ENCODE results near the gene FRMD4A. TPM values are rescaled to one million over a fixed set of nuclear protein-coding genes. Genes with fewer than 3 reads are reported as not detected.
"Not testable (repeated sequence)": the region's sequence is repeated elsewhere in the genome, so short reads cannot be mapped to it uniquely, and the experiment has no call there.

The FRMD4A gene
- total and polyA plus RNA-seq, 3 donors from 2014 or later: 15.0 to 20.8 (median 18.7) TPM

- TF ChIP-seq POLR2A (IDR thresholded peaks at IDR 0.05) (no peak), CTCF (IDR thresholded peaks at IDR 0.05) (no peak)
- H3K4me1 ChIP-seq: no peaks in the 10 kb centered on the region
- intact Hi-C loops (cut with DNase I; ENCODE audit: low total_unique reads): no loop called here
- WGBS, 2 donors: 80 to 87% methylated on average over 7 of the region's 7 CpGs
- H3K9me3 ChIP-seq: no peaks in the 10 kb centered on the region
- H3K4me3 ChIP-seq: no peak overlapping the region
- H3K36me3 ChIP-seq (ENCODE audit: low read depth, missing control alignments): no peaks in the 10 kb centered on the region
- H3K27me3 ChIP-seq: no peaks in the 10 kb centered on the region
- no peak overlapping the region for H3K27ac ChIP-seq
- no peak for DNase-seq
These were observed 375.2 kb downstream of the FRMD4A start for GRCh38 chr10:13955409-13956068.

- DNase-seq; H3K9me3 ChIP-seq; H3K27me3 ChIP-seq; H3K36me3 ChIP-seq (ENCODE audit: low read depth, missing control alignments); H3K4me3 ChIP-seq; intact Hi-C loops (cut with DNase I; ENCODE audit: low total_unique reads); H3K27ac ChIP-seq; H3K4me1 ChIP-seq: not testable (repeated sequence)
- WGBS, 2 donors: 85 to 98% methylated on average over 8 of the region's 8 CpGs
These were observed 376.5 kb downstream of the FRMD4A start for GRCh38 chr10:13954195-13954594.

- no peak for TF ChIP-seq CTCF (IDR thresholded peaks at IDR 0.05)
- TF ChIP-seq POLR2A (IDR thresholded peaks at IDR 0.05): no peak
- Histone ChIP-seq H3K4me3 (no peak overlapping the region), H3K27ac (no peak overlapping the region), H3K36me3 (ENCODE audit: low read depth, missing control alignments) (no peaks in the 10 kb centered on the region), H3K27me3 (no peaks in the 10 kb centered on the region), H3K4me1 (no peaks in the 10 kb centered on the region), H3K9me3 (no peaks in the 10 kb centered on the region)
- WGBS, 2 donors: 93 to 96% methylated on average over 4 of the region's 4 CpGs
- no peak for DNase-seq
- intact Hi-C loops (cut with DNase I; ENCODE audit: low total_unique reads): no loop called here
These were observed 377.4 kb downstream of the FRMD4A start for GRCh38 chr10:13953371-13953770.

- Histone ChIP-seq H3K9me3 (no peaks in the 10 kb centered on the region), H3K36me3 (ENCODE audit: low read depth, missing control alignments) (no peaks in the 10 kb centered on the region), H3K27me3 (no peaks in the 10 kb centered on the region), H3K4me1 (no peaks in the 10 kb centered on the region), H3K27ac (no peak overlapping the region), H3K4me3 (no peak overlapping the region)
- intact Hi-C loops (cut with DNase I; ENCODE audit: low total_unique reads): no loop called here
- no peak for DNase-seq
- WGBS, 2 donors: 81 to 84% methylated on average over 4 of the region's 4 CpGs
- no peak for TF ChIP-seq CTCF (IDR thresholded peaks at IDR 0.05)
- TF ChIP-seq POLR2A (IDR thresholded peaks at IDR 0.05): no peak
These were observed 380.2 kb downstream of the FRMD4A start for GRCh38 chr10:13950543-13950939.

GRCh38 chr10:13949844-13950542 is 380.7 kb downstream of the FRMD4A start:
- DNase-seq: no peak

More at GRCh38 chr10:13949844-13950542, 380.7 kb downstream of the FRMD4A start:
- Histone ChIP-seq H3K4me3 (no peak overlapping the region), H3K27me3 (no peaks in the 10 kb centered on the region), H3K36me3 (ENCODE audit: low read depth, missing control alignments) (no peaks in the 10 kb centered on the region), H3K4me1 (no peaks in the 10 kb centered on the region), H3K27ac (no peak overlapping the region), H3K9me3 (no peaks in the 10 kb centered on the region)
- TF ChIP-seq CTCF (IDR thresholded peaks at IDR 0.05): no peak
- TF ChIP-seq POLR2A (IDR thresholded peaks at IDR 0.05): no peak
- intact Hi-C loops (cut with DNase I; ENCODE audit: low total_unique reads): no loop called here
- 75 to 89% methylated on average over 3 of the region's 3 CpGs for WGBS, 2 donors

Data from testis (tissue), 3 donors.